ENCODE measurements around the gene GRAMD1B.
"Not testable (repeated sequence)": the region's sequence is repeated elsewhere in the genome, so short reads cannot be mapped to it uniquely, and the experiment has no call there.

The GRAMD1B gene

DNA sequence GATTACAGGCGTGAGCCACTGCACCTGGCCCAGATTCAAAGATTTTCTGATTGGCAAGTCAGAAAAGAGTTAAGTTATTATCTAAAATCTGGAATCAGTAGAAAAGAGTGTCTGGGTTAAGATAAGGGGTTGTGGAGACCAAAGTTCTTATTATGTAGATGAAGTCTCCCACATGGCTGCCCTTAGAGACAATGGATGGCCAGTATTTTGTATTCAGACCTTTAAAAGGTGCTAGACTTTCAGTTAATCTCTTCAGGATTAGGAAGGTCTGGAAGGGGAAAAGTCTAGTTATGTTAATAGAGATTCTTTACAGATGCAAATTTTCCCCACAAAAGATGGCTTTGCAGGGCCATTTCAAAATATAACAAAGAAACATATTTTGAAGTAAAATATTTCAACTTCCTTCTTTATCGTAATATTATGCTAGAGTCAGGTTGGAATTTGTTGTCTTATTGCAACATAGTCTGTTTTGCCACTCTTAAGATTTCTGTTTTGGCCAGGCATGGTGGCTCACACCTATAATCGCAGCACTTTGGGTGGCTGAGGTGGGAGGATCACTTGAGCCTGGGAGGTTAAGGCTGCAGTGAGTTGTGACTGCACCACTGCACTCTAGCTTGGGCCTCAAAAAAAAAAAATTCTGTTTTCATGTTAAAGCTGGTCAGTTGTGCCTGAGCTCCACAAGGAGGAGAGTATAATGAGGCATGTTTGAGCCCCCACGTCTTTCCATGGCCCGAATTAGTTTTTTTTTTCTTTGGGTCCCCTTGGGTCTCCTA is 14.0 kb downstream of the GRAMD1B start:
- DNase-seq (no peak), ATAC-seq (no peak)

DNA sequence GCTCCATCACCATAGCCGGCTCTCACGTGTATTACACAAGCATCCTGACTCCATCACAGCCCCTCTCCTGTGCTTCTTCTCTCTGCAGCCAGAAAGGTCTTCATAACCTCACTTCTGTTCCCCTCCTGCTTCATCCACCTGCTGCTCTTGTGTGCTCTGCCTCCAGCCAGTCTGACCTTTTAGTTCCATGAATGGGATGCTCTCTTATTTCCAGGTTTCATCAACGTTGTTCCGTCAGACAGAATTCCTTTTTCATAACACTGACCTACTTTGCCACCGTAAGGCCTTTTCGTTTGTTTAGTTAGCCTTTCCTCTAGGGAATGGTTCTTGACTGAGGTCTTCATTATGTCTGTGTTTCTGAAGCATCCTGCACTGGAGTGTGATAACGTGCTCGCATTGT is 18.8 kb downstream of the GRAMD1B start:
- DNase-seq: no peak
- ATAC-seq: no peak

DNA sequence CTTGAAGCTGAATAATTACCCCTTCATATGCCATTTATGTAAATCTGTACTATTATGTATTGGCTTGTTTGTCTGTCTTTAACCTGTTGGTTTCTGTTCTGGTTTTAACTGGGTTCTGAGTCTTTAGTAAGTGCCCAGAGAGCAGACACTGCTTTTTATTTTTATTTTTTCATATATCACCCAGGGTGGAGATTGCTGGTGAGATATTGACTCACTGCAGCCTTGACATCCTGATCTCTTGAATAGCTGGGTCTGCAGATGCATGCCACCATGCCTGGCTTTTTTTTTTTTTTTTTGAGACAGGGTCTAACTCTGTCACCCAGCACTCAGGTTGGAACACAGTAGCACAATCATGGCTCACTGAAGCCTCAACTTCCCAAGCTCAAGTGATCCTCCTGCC is 19.4 kb downstream of the GRAMD1B start:
- ATAC-seq (no peak), DNase-seq (no peak)

DNA sequence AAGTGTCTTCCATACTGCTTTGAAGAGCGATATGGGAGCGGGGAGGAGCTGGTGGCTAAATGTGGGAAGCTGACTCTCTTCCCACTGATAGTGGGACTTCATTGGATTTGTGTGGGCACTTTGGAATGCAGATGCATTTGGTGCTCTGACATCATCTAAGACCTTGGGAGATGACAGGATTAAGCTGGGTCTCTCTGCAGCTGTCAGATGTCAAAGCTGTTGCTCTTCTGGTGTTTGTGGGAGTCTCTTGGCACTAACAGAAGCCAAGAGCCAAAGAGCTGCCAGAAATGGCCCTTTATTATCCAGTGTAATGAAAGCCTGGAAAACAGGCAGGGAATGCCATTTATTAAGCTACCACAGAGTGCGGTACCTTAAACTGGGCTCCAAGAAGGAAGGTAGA is 20.6 kb downstream of the GRAMD1B start:
- ATAC-seq (no peak), DNase-seq (no peak)

DNA sequence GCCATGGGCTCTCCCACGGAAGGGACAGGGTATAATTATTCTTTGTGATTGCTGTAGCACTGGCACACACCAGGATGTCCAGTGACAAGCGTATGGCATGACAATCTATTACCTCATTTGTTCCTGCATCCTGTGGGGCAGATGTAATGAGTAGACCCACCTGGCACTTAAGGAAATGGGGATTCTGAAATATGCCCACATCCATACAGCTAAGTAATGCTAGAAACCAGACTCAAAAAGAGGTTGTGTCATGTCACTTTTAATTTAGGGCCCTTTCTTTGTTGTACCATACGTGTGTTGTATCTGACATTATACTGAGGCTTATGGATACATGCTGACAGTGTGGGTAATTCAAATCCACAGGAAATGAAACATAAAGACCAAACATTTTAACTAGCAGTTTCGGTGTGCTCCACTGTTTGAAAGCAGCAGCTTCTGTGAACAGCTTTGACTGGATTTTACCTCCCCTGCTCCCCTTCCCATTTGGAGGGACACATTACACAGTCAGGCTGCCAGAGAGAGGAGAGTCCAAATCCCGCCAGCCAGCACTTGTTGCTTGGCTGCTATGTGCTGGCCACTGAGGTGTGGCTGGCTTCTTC is 21.2 kb downstream of the GRAMD1B start:
- peak; percentile 29 for ATAC-seq
- DNase-seq: no peak

DNA sequence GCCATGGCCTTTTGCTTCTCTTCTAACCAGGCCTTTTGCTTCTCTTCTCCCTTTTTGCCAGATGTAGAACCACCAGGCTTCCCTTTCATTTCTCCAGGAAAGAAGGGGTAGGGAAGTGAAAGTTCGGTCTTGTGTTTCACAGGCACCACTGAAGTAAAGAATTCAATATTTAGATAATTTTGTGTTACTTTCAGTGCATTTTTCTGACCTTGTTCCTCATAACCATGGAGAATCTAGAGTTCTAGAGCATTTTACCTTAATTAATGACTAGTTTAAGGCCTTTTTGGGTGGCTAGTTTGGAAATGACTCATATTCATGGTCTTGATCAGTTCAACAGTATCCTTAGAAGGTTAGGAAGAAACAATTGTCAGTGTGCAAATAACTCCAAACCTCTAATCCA is 22.7 kb downstream of the GRAMD1B start:
- ATAC-seq (no peak), DNase-seq (no peak)

DNA sequence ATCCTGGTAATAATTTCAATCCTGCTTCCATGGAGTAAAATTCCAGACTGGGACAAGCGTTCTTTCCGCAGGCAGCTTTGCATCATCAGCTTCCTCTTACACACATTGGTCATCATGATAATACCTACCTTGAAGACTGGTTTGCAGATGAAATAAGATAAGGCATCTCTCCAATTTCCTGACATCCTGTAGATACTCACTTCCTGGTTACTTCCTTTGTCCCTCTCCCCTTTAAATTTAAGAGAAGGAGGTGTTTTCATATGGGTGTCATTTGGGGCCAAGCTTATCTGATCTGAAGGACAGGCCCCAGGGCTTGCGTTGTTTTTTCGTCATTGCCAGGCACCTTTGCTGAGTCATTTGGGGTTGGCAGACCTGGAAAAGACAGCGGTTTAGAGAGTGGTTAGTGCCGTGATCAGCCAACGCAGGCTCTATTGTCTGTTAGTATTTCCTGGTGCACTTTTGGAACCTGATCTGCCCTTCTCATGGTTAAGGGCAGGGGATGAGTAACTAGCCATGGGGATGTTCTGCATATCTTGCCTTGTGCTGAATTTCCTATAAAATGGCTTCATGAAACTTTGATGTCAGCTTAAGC is 24.1 kb downstream of the GRAMD1B start:
- ATAC-seq (peak; percentile 95), DNase-seq (peak; percentile 71)

DNA sequence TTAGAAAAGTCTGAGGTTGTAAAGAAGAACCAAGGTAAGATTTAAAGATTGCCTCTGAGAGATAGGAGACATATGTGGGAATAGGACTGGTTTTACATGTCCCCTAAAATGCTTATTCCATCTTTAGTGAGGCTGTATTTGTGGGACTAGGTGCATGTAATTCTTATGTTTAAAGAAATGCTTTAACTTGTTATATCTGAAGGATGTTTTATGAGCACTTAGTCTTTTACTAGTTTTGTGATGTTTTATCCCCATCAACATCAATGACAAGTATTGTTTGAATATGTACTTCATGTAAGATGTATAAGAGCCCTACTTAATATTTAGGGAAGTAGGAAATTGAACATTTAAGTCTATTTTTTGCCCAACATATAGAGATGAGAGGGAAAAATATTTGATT is 24.7 kb downstream of the GRAMD1B start:
- ATAC-seq (no peak), DNase-seq (no peak)

DNA sequence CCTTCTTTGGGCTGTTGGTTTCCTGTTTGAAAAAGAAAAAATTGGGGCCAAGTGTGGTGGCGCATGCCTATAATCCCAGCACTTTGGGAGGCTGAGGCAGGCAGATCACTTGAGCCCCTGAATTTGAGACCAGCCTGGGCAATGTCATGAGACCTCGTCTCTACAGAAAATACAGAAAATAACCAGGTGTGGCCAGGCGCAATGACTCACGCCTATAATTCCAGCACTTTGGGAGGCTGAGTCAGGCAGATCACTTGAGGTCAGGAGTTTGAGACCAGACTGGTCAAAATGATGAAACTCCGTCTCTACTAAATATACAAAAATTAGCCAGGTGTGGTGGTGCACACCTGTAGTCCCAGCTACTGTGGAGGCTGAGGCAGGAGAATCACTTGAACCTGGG is 26.4 kb downstream of the GRAMD1B start:
- ATAC-seq, DNase-seq: not testable (repeated sequence)

DNA sequence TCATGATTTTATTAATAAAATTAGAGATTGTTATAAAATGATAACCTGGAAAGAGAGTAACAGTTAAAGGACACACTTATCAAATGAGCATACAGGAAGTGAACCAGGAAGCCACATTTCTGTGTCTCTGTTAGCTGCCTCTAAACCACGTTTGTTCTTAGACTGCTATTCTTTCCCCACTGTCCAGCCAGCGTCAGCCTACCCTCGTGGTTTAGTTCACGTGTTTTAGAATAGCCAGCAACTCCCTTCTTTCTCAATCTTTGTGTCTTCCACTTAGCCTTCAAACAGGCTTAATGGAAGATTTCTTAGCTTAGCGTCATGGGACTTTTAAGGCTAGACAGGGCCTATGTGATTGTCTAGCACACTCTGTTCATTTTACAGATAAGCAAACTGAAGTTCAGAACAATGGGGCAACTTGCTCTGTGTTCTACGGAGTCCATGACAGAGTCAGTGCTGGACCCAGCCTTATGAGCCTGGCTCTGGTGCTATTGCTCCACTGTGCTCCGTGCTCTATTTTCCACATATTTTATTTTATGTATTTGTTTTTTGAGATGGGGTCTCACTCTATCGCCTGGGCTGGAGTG is 27.2 kb downstream of the GRAMD1B start:
- DNase-seq (no peak), ATAC-seq (no peak)

DNA sequence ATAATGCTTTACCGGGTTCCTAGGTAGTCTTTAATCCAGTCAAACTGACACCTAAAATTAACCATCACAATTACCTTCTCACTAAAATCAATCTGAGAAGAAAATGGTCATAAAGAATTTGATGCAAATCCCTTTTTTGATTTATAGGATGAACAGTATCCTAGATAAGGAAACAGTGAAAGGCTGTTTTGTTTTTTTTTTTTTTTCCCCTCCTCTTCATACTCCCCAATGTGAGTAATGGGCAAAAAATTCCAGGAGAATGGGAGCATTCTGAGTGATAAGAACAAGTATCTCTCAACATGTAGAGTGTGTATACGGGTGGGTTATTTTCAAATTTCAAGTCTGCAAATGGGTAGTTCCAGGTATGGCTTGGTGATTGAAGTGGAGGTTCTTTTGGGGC is 28.4 kb downstream of the GRAMD1B start:
- DNase-seq: no peak
- no peak for ATAC-seq

DNA sequence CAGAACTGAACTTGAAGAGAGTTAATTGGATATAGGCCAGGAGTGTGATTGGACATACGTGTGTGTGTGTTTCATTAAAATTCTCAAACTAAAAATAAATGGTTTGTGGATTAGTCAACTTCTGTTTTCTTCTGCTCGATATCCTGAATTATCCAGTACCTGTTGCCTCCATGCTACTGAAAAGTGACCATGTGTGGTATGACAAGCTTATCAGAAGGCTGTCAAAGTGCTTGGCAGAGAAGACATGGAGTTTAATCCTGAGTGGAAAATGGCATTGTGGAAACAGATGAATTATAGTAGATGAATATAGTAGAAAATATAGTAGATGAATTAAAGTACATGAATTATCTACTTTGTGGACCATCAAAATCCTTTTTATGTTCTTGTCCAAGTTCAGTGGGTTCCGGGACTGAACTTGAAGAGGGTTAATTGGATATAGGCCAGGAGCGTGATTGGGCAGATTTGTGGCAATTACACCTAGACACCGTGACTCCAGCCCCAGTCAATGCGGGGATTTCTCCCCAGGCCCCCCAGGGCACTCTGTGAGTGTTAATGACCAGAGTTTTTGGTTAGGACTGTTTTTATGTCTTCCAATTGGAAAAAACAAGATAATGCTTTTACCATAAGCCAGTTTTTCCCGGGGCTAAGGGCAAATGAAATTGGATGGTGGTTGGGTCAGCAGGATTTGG is 30.1 kb downstream of the GRAMD1B start:
- no peak for ATAC-seq
- DNase-seq: no peak

DNA sequence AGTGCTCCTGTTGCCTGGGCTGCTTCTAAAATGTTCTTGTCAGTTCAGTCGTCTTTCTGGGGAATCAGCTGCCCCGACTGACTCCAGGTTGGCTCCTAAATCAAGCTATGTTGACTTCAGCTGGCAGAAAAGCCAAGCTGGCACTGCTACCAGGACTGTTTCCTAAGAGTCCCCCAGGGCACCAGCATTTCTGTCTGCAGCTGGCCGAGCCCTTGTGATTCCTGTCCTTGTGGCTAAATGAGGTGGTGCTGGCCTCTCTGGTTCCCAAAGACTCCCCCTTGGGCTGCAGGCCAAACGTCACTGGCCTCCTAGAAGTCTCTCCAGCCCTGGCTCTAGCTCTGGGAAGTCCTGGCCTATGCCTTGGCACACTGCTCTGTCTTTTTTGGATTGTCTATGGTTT is 31.1 kb downstream of the GRAMD1B start:
- DNase-seq (no peak), ATAC-seq (no peak)

DNA sequence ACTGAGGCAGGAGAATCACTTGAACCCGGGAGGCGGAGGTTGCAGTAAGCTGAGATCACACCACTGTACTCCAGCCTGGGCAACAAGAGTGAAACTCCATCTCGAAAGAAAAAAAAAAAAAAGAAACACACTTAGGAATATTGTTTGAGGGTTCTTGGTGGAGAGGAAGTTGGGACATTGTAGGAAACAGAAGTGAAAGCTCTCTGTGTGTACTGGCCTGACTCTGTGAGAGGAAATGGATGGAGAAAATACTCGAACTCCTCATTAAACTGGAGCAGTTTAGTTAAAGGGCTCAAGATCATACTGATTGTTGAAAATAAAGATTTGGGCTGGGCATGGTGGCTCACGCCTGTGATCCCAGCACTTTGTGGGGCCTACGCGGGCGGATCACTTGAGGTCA is 35.6 kb downstream of the GRAMD1B start:
- ATAC-seq, DNase-seq: not testable (repeated sequence)

DNA sequence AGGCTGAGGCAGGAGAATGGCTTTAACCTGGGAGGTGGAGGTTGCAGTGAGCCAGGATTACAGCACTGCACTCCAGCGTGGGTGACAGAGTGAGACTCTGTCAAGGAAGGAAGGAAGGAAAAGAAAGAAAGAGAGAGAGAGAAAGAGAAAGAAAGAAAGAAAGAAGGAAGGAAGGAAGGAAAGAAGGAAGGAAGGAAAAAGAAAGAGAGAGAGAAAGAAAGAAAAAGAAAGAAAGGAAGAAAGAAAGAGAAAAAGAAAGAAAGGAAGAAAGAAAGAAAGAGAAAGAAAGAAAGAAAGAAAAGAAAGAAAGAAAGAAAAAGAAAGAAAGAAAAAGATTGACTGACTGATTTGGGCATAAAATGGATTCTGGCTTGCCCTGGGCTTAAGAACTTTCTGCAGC is 36.1 kb downstream of the GRAMD1B start:
- not testable (repeated sequence) for DNase-seq, ATAC-seq

DNA sequence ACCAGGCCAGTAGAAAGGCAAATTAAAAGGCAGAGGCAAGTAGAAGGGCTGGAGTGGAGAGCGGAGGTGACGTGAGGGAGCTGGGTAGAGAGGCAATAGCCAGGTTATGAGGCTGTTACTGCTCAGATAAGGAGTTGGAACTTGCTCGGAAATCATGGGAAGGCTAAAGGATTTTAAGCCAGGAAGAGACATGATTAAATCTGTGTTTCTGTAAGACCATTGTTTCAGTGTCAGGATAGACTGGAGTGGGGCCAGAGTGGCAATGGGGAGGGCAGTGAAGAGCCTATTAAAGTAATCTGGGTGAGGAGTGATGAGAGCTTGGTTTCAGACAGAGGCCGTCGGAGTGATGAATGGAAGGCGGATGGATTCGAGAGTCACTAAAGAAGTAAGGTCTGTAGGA is 39.0 kb downstream of the GRAMD1B start:
- DNase-seq (no peak), ATAC-seq (no peak)

DNA sequence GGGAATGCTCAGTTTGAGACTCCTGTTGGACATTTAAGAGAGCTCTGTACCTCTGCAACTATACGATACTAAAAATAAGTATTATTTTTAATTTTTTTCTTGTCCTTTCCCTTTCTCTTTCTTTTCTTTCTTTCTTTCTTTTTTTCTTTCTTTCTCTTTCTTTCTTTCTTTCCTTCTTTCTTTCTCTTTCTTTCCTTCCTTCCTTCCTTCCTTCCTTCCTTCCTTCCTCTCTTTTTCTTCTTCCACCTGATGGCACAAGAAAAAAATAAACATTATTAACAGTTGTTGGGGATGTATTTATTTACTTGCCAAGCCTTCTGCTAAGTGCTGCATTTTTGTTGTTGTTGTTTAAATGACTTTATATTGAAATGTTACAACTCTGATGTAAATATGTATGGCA is 39.5 kb downstream of the GRAMD1B start:
- DNase-seq: no peak
- no peak for ATAC-seq

DNA sequence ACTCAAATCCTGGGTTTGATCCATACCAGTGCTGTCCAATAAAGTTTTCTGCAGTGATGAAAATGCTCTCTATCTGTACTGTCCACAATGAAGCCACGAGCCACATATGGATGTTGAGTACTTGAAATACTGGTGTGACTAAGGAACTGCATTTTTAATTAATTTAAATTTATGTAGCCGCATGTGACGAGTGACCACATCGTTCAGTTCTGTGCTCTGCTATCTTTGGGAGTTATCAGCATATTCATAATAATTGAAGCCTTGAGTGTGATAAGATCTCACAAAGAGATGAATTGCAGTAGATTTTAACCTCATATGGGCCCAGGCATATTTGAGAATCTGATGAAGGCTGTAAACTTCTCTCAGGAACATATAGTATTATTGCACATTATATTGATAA is 40.8 kb downstream of the GRAMD1B start:
- ATAC-seq (no peak), DNase-seq (no peak)

DNA sequence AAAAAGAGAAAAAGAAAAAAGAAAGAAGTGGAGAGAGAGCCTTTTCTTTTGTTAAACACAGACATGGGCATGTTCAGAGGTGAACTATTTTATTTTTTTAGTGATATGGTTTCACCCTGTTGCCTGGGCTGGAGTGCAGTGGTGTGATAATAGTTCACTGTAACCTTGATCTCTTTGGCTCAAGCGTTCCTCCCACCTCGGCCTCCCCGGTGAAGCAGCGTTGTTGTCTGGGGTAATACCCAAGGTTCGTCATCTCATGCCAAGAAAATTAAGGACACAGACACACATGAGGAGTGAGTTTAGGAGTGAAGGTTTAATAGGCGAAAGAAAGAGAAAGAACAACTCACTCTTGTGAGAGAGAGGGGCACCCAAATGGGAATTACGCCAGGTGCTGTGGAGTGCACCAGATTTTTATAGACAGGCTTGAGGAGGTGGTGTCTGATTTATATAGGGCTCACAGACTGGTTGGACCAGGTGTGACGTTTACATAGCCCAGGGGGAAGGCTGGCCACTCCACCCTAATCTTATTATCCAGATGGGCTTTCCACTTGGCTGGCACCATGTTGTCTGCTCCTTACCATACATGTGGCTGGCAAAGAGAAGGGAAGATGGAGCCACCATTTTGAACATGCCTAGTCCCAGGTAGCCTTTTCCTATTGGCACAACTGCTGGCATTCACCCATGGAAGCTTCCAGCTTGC is 42.3 kb downstream of the GRAMD1B start:
- DNase-seq: no peak
- no peak for ATAC-seq

DNA sequence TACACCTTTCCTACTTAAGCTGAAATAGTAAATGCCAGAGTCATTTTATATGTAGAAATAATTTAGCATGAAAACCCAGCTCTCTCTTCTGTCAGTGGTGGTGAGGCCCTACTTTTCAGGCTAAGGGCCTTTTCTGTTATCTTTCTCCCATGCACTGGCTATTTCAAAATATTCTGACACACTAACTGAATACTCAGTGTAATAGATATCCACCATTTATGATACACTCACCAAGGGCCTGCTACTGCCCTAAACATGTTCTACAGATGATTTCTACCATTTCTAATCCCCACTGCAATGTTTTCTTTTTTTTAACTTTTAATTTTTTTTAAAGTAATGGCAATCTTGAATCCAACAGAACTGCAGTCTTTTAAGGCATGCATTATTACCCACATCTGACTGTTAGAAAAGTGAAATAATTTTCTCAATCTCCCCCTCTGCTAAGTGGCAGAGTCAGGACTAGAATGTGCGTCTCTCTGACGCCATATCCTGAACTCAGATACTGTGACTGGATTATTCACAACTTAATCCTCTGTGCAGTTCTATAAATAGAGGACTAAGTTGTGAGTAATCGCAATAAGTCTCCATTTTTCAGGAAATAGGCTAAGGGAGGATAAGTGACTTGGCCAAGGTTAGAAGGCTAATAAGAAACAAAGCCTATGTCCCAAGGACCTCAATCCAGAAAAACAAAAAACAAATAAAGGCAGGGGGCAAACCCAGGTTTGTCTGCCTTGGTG is 44.0 kb downstream of the GRAMD1B start:
- DNase-seq (no peak), ATAC-seq (no peak)

DNA sequence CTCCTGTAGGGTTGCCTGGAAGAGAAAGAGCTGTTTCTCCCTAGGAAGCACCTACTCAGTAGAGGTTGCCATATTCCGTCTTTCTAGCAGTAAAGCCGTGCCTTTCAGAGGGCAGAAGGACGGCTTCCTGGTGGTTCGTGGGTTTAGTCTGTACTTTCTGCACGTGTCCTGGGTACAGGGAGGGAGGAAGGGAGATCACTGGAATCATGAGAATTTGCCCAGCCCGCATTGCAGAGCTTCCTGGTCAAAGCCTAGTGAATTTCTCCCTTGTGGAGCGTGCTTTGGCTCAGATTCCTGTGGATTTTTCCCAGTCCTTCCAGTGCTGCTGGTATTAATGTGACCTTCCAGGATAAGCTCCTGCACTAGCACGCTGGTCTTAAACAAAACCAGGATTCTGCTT is 44.9 kb downstream of the GRAMD1B start:
- no peak for ATAC-seq
- DNase-seq: no peak
